Type B pancreatic cell (in vitro differentiated cells): ENCODE data around the gene DCPS. TPM values are rescaled to one million over a fixed set of nuclear protein-coding genes. Genes with fewer than 3 reads are reported as not detected.
A peak's percentile ranks its signal among the peaks of the same experiment; 100 is the strongest.

Experiments
- DNase-seq: peaks from one replicate; pipeline ENCODE4 v3.0.0; 2021; ENCODE audit warnings: mixed read lengths; ENCODE audit not compliant: unreplicated experiment; ENCODE audit errors: extremely low spot score
- H3K27ac Mint-ChIP-seq: 2 replicates; pipeline ENCODE4 v1.8.0; 2021; ENCODE audit warnings: mild to moderate bottlenecking, mixed read lengths
- H3K27me3 Mint-ChIP-seq: 2 replicates; pipeline ENCODE4 v1.8.0; 2021; ENCODE audit warnings: mixed read lengths
- H3K36me3 Mint-ChIP-seq: 2 replicates; pipeline ENCODE4 v1.8.0; 2021; ENCODE audit warnings: mixed read lengths
- H3K4me1 Mint-ChIP-seq: one replicate; pipeline ENCODE4 v1.8.0; 2021; ENCODE audit warnings: mixed read lengths; ENCODE audit not compliant: unreplicated experiment
- H3K4me3 Mint-ChIP-seq: 2 replicates; pipeline ENCODE4 v1.8.0; 2021; ENCODE audit warnings: mild to moderate bottlenecking, mixed read lengths
- H3K9me3 Mint-ChIP-seq: 2 replicates; pipeline ENCODE4 v1.8.0; 2021; ENCODE audit warnings: mixed read lengths
- CTCF ChIP-seq: fragments of 200-600 bp; sonication (generic); conservative IDR thresholded peaks from 2 replicates; pipeline ENCODE4 v1.5.0; 2021; ENCODE audit warnings: antibody characterized with exemption, mild to moderate bottlenecking
- total RNA-seq: library from RNA; stranded (reverse); gene quantifications from 2 replicates; pipeline ENCODE4 v1.2.1, GENCODE V29; 2021; ENCODE audit warnings: low replicate concordance

Gene DCPS
- total RNA-seq, 1 donor from 2014 or later = 17.6 TPM

GRCh38 chr11:126288237-126288636 lies 15.6 kb upstream of the DCPS start:
- no peak overlapping the region for H3K27ac Mint-ChIP-seq
- peaks cover 15% of the 10 kb centered on the region for H3K36me3 Mint-ChIP-seq
- no peak overlapping the region for H3K4me3 Mint-ChIP-seq
- DNase-seq = no peak
- H3K4me1 Mint-ChIP-seq = peaks cover 8% of the 10 kb centered on the region
- no peak for TF ChIP-seq CTCF
- no peaks in the 10 kb centered on the region for H3K27me3 Mint-ChIP-seq
- H3K9me3 Mint-ChIP-seq = no peaks in the 10 kb centered on the region

DNA sequence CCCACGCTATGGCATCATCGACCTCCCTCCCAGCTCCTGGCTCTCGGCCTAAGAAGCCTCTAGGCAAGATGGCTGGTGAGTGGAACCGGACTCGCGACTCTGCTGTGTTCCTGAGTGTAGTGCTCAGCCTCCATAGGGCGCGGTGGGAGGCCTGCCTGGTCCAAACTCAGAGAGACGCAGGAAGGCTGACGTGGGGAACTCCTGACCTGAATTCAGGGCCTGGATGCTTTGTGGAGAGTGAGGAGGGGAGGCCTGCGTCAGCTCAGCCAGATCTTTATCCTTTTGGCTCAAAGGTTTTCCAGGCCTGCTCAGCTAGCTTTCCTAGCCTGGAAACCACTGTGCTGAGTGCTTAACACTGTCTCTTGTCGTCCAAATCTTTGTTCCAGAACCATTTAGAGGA lies 13.0 kb upstream of the DCPS start:
- peaks cover 20% of the 10 kb centered on the region for H3K36me3 Mint-ChIP-seq
- no peak overlapping the region for H3K4me3 Mint-ChIP-seq
- no peak overlapping the region for H3K27ac Mint-ChIP-seq
- no peaks in the 10 kb centered on the region for H3K27me3 Mint-ChIP-seq
- H3K4me1 Mint-ChIP-seq = no peaks in the 10 kb centered on the region
- H3K9me3 Mint-ChIP-seq = no peaks in the 10 kb centered on the region
- no peak for DNase-seq
- TF ChIP-seq CTCF = no peak

- peaks cover 2% of the 10 kb centered on the region for H3K4me1 Mint-ChIP-seq
- peaks cover 20% of the 10 kb centered on the region for H3K36me3 Mint-ChIP-seq
- H3K27ac Mint-ChIP-seq = no peak overlapping the region
- H3K4me3 Mint-ChIP-seq = no peak overlapping the region
- H3K27me3 Mint-ChIP-seq = no peaks in the 10 kb centered on the region
- DNase-seq = no peak
- no peak for TF ChIP-seq CTCF
- no peaks in the 10 kb centered on the region for H3K9me3 Mint-ChIP-seq
These were observed 10.1 kb upstream of the DCPS start for GRCh38 chr11:126293726-126294125.

GRCh38 chr11:126297004-126297403 lies 6.9 kb upstream of the DCPS start:
- H3K9me3 Mint-ChIP-seq = no peaks in the 10 kb centered on the region
- H3K27me3 Mint-ChIP-seq = no peaks in the 10 kb centered on the region
- no peak overlapping the region for H3K27ac Mint-ChIP-seq

DNA sequence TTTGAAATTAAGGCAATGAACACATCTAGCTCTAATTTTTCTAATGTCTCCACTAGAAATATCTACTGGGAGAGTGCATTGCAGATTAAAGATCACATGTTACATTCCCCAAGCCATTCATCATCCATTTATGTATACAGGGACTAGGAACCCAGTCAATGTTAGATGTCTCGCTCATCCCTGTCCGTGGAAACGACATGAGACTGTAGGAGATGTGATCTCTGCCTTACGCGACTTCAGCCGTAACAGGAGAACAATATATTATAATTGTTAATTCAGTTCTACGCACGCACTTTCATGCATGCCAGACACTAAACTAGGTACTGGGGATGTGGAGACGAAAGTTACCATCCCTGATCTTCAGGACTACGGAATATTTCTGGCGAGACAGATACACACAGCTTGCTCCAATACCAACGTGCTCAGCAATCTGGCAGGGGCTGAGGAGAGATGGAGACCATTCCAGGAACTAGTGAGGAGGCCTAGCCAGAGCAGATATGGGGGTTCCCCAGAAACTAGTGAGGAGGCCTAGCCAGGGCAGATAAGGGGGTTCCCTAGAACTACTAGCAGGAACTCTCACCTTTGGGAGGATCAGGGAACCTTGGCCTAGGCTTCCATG lies 706 bp downstream of the DCPS start:
- H3K9me3 Mint-ChIP-seq = no peaks in the 10 kb centered on the region
- TF ChIP-seq CTCF = no peak
- H3K27me3 Mint-ChIP-seq = no peaks in the 10 kb centered on the region
- peak overlapping the region; percentile 82 for H3K27ac Mint-ChIP-seq
- H3K36me3 Mint-ChIP-seq = peaks cover 11% of the 10 kb centered on the region
- DNase-seq = no peak
- peaks cover 27% of the 10 kb centered on the region for H3K4me1 Mint-ChIP-seq
- H3K4me3 Mint-ChIP-seq = peak overlapping the region; percentile 87

More at GRCh38 chr11:126297004-126297403, 6.9 kb upstream of the DCPS start:
- Mint-ChIP-seq H3K4me3 (no peak overlapping the region), H3K36me3 (peaks cover 19% of the 10 kb centered on the region), H3K4me1 (peaks cover 4% of the 10 kb centered on the region)
- no peak for DNase-seq
- no peak for TF ChIP-seq CTCF

DNA sequence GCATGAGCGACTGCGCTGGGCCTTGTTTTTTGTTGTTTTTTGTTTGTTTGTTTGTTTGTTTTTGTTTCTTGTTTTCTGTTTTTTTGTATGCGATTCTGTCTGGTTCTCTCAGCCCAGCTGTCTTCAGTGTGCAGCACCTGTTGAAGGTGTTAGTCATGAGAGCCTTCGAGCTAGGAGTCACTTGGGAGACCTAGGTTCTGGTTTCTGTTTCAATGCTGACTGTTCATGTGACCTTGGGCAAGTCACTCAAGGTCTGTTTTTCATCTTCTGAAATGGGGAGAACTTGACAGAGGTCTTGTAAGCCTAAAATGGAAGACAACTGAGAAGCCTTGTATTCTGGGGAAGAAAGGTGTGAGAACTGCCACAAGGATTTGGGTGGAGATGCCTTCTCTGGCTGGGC lies 1.8 kb downstream of the DCPS start:
- Mint-ChIP-seq H3K27ac (peak overlapping the region; percentile 75), H3K4me3 (peak overlapping the region; percentile 81), H3K9me3 (no peaks in the 10 kb centered on the region), H3K4me1 (peaks cover 37% of the 10 kb centered on the region), H3K36me3 (peaks cover 8% of the 10 kb centered on the region), H3K27me3 (no peaks in the 10 kb centered on the region)
- no peak for TF ChIP-seq CTCF
- DNase-seq = no peak
